Measurements from ENCODE around the gene DNAH11. TPM values are rescaled to one million over a fixed set of nuclear protein-coding genes. Genes with fewer than 3 reads are reported as not detected.

Gene DNAH11
- total and polyA plus RNA-seq, 12 donors, result 0.03 to 0.59 (median 0.19) TPM; not detected in 2

- intact Hi-C loops (cut with DNase I), result loop anchor here in 1 of 10 donors (5.0 kb wide), 1 partner anchor 34 kb away; the partner anchor contains the start of gene CDCA7L
- peaks cover 2 to 58% (median 21%) of the 10 kb centered on the region in 9 donors for H3K4me1 ChIP-seq
- peak overlapping the region in 7 of 10 donors; percentile 1 to 79 (median 50) for H3K27ac ChIP-seq
- DNase-seq (no peak), ATAC-seq (no peak)
- H3K27me3 ChIP-seq, result no peaks in the 10 kb centered on the region
- H3K9me3 ChIP-seq, result no peaks in the 10 kb centered on the region
- no peak overlapping the region for H3K4me3 ChIP-seq
- TF ChIP-seq CTCF (IDR thresholded peaks at IDR 0.05), result no peak
- H3K36me3 ChIP-seq, result peaks cover 0 to 22% (median 3%) of the 10 kb centered on the region in 9 donors
- 75 to 80% methylated on average over 8 of the region's 8 CpGs for WGBS, 2 donors
Observed at GRCh38 chr7:21912931-21913780, 370.3 kb downstream of the DNAH11 start.

GRCh38 chr7:21914671-21915070 lies 371.8 kb downstream of the DNAH11 start:
- Histone ChIP-seq H3K4me3 (no peak overlapping the region), H3K9me3 (no peaks in the 10 kb centered on the region), H3K4me1 (peaks cover 2 to 59% (median 25%) of the 10 kb centered on the region in 9 donors), H3K27me3 (no peaks in the 10 kb centered on the region), H3K27ac (no peak overlapping the region), H3K36me3 (peaks cover 0 to 22% (median 3%) of the 10 kb centered on the region in 9 donors)
- TF ChIP-seq CTCF (IDR thresholded peaks at IDR 0.05), result no peak
- ATAC-seq (no peak), DNase-seq (no peak)
- intact Hi-C loops (cut with DNase I), result loop anchor here in 1 of 10 donors (5.0 kb wide), 1 partner anchor 33 kb away; the partner anchor contains the start of gene CDCA7L
- WGBS, 2 donors, result 86 to 88% methylated on average over 5 of the region's 5 CpGs

- no peak for TF ChIP-seq CTCF (IDR thresholded peaks at IDR 0.05)
- Histone ChIP-seq H3K36me3 (peaks cover 0 to 22% (median 3%) of the 10 kb centered on the region in 9 donors), H3K27ac (no peak overlapping the region), H3K4me3 (no peak overlapping the region), H3K27me3 (no peaks in the 10 kb centered on the region), H3K9me3 (no peaks in the 10 kb centered on the region), H3K4me1 (peaks cover 2 to 59% (median 25%) of the 10 kb centered on the region in 9 donors)
- 82 to 88% methylated on average over 3 of the region's 3 CpGs for WGBS, 2 donors
- ATAC-seq, result no peak
- intact Hi-C loops (cut with DNase I), result no loop called here
- DNase-seq, result no peak
Observed at GRCh38 chr7:21915140-21915539, 372.3 kb downstream of the DNAH11 start.

- Histone ChIP-seq H3K27ac (no peak overlapping the region), H3K4me3 (no peak overlapping the region), H3K36me3 (peaks cover 0 to 22% (median 3%) of the 10 kb centered on the region in 9 donors), H3K4me1 (peaks cover 2 to 62% (median 25%) of the 10 kb centered on the region in 9 donors), H3K9me3 (no peaks in the 10 kb centered on the region), H3K27me3 (no peaks in the 10 kb centered on the region)
- 94 to 96% methylated on average over 7 of the region's 7 CpGs for WGBS, 2 donors
- ATAC-seq (no peak), DNase-seq (no peak)
- intact Hi-C loops (cut with DNase I), result no loop called here
- TF ChIP-seq CTCF (IDR thresholded peaks at IDR 0.05), result no peak
Observed at GRCh38 chr7:21916176-21916575, 373.3 kb downstream of the DNAH11 start.

Data from heart right ventricle (tissue), 16 donors.